ENCODE data around the gene PLCD1. TPM values are rescaled to one million over a fixed set of nuclear protein-coding genes. Genes with fewer than 3 reads are reported as not detected.

The PLCD1 gene
- total RNA-seq, 1 donor from 2014 or later: 23.6 TPM

GRCh38 chr3:38022301-38022700 lies 7.1 kb downstream of the PLCD1 start:
- Mint-ChIP-seq H3K36me3 (ENCODE audit: low read depth) (peaks cover 8% of the 10 kb centered on the region), H3K4me3 (ENCODE audit: unreplicated experiment) (no peak overlapping the region), H3K27me3 (ENCODE audit: low read depth) (no peaks in the 10 kb centered on the region), H3K27ac (ENCODE audit: unreplicated experiment) (no peak overlapping the region), H3K4me1 (ENCODE audit: low read depth) (peaks cover 19% of the 10 kb centered on the region), H3K9me3 (ENCODE audit: low read depth) (no peaks in the 10 kb centered on the region)
- TF ChIP-seq, protein P1, sequence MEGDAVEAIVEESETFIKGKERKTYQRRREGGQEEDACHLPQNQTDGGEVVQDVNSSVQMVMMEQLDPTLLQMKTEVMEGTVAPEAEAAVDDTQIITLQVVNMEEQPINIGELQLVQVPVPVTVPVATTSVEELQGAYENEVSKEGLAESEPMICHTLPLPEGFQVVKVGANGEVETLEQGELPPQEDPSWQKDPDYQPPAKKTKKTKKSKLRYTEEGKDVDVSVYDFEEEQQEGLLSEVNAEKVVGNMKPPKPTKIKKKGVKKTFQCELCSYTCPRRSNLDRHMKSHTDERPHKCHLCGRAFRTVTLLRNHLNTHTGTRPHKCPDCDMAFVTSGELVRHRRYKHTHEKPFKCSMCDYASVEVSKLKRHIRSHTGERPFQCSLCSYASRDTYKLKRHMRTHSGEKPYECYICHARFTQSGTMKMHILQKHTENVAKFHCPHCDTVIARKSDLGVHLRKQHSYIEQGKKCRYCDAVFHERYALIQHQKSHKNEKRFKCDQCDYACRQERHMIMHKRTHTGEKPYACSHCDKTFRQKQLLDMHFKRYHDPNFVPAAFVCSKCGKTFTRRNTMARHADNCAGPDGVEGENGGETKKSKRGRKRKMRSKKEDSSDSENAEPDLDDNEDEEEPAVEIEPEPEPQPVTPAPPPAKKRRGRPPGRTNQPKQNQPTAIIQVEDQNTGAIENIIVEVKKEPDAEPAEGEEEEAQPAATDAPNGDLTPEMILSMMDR (IDR thresholded peaks at IDR 0.05): no peak
- no peak for DNase-seq (ENCODE audit: low spot score)

- Mint-ChIP-seq H3K4me3 (ENCODE audit: unreplicated experiment) (no peak overlapping the region), H3K27ac (ENCODE audit: unreplicated experiment) (no peak overlapping the region), H3K36me3 (ENCODE audit: low read depth) (peaks cover 15% of the 10 kb centered on the region), H3K4me1 (ENCODE audit: low read depth) (peaks cover 16% of the 10 kb centered on the region), H3K27me3 (ENCODE audit: low read depth) (no peaks in the 10 kb centered on the region), H3K9me3 (ENCODE audit: low read depth) (no peaks in the 10 kb centered on the region)
- no peak for DNase-seq (ENCODE audit: low spot score)
- TF ChIP-seq, protein P1 (IDR thresholded peaks at IDR 0.05): no peak
Measured at GRCh38 chr3:38021196-38021595, 8.2 kb downstream of the PLCD1 start.

DNA sequence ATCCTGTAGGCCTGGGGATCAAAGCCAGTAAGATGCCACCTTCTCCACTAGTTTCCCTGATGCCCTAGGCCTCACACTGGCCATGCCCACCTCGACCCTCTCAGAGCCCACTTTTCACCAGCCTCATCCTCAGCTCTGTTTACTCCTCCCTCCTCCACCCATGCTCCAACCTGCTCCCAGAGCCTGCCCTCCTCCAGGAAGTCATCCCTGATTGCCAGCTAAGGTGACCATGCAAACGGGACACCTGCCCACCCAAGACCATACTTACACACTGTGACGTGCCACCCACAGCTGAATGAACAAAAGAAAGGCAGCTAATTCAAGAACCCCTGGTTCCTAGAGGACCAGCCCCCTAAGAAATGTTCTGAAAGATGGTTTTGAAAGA lies 9.1 kb downstream of the PLCD1 start:
- no peak for DNase-seq (ENCODE audit: low spot score)
- Mint-ChIP-seq H3K36me3 (ENCODE audit: low read depth) (peaks cover 21% of the 10 kb centered on the region), H3K9me3 (ENCODE audit: low read depth) (no peaks in the 10 kb centered on the region), H3K4me1 (ENCODE audit: low read depth) (peaks cover 9% of the 10 kb centered on the region), H3K27me3 (ENCODE audit: low read depth) (no peaks in the 10 kb centered on the region), H3K27ac (ENCODE audit: unreplicated experiment) (no peak overlapping the region), H3K4me3 (ENCODE audit: unreplicated experiment) (no peak overlapping the region)
- TF ChIP-seq, protein P1 (IDR thresholded peaks at IDR 0.05): no peak

- DNase-seq (ENCODE audit: low spot score): no peak
- H3K9me3 Mint-ChIP-seq (ENCODE audit: low read depth): no peaks in the 10 kb centered on the region
- H3K27me3 Mint-ChIP-seq (ENCODE audit: low read depth): no peaks in the 10 kb centered on the region
- H3K4me1 Mint-ChIP-seq (ENCODE audit: low read depth): peaks cover 5% of the 10 kb centered on the region
- no peak overlapping the region for H3K27ac Mint-ChIP-seq (ENCODE audit: unreplicated experiment)
- TF ChIP-seq, protein P1 (IDR thresholded peaks at IDR 0.05): no peak
- H3K36me3 Mint-ChIP-seq (ENCODE audit: low read depth): peaks cover 26% of the 10 kb centered on the region
- no peak overlapping the region for H3K4me3 Mint-ChIP-seq (ENCODE audit: unreplicated experiment)
Measured at GRCh38 chr3:38019658-38020341, 9.6 kb downstream of the PLCD1 start.

- peak; percentile 71 for DNase-seq (ENCODE audit: low spot score)
- no peak overlapping the region for H3K4me3 Mint-ChIP-seq (ENCODE audit: unreplicated experiment)
- no peaks in the 10 kb centered on the region for H3K9me3 Mint-ChIP-seq (ENCODE audit: low read depth)
- H3K4me1 Mint-ChIP-seq (ENCODE audit: low read depth): peaks cover 1% of the 10 kb centered on the region
- TF ChIP-seq, protein P1 (IDR thresholded peaks at IDR 0.05): no peak
- H3K27me3 Mint-ChIP-seq (ENCODE audit: low read depth): no peaks in the 10 kb centered on the region
- peaks cover 27% of the 10 kb centered on the region for H3K36me3 Mint-ChIP-seq (ENCODE audit: low read depth)
- no peak overlapping the region for H3K27ac Mint-ChIP-seq (ENCODE audit: unreplicated experiment)
Measured at GRCh38 chr3:38018296-38019266, 10.9 kb downstream of the PLCD1 start.
